Muscle layer of colon (tissue), 2 donors: Measurements from ENCODE around the gene GABRA4.

ENCODE experiments used
- H3K27ac ChIP-seq: one replicate; pipeline ENCODE4 v1.7.0; 2013; ENCODE audit warnings: low read depth, mild to moderate bottlenecking, low read length, moderate library complexity
- H3K27me3 ChIP-seq, 2 donors: one replicate each; pipeline ENCODE4 v1.7.0; 2013; ENCODE audit warnings: low read length in 2 of 2, mild to moderate bottlenecking in 2 of 2; ENCODE audit not compliant: insufficient read depth in 2 of 2, control insufficient read depth in 1 of 2
- H3K36me3 ChIP-seq: one replicate; pipeline ENCODE4 v1.7.0; 2013; ENCODE audit warnings: mild to moderate bottlenecking, low read length; ENCODE audit not compliant: insufficient read depth
- H3K4me1 ChIP-seq: one replicate; pipeline ENCODE4 v1.7.0; 2013; ENCODE audit warnings: mild to moderate bottlenecking, low read length; ENCODE audit not compliant: insufficient read depth
- H3K4me3 ChIP-seq, 2 donors: one replicate each; pipeline ENCODE4 v1.7.0; 2013; ENCODE audit warnings: low read length in 2 of 2, low read depth in 1 of 2, mild to moderate bottlenecking in 1 of 2, moderate library complexity in 1 of 2
- H3K9ac ChIP-seq: one replicate; pipeline ENCODE4 v1.7.0; 2013; ENCODE audit warnings: low read length
- H3K9me3 ChIP-seq: one replicate; pipeline ENCODE4 v1.7.0; 2013; ENCODE audit warnings: mild to moderate bottlenecking, low read length
- donor health status: abdominal sarcoma.
- donor health status: Adenocarcinoma of cecum.

Gene GABRA4

GRCh38 chr4:46950826-46951225 is 42.6 kb downstream of the GABRA4 start:
- H3K4me1 ChIP-seq = no peaks in the 10 kb centered on the region
- H3K27me3 ChIP-seq = no peaks in the 10 kb centered on the region
- H3K36me3 ChIP-seq = no peaks in the 10 kb centered on the region

DNA sequence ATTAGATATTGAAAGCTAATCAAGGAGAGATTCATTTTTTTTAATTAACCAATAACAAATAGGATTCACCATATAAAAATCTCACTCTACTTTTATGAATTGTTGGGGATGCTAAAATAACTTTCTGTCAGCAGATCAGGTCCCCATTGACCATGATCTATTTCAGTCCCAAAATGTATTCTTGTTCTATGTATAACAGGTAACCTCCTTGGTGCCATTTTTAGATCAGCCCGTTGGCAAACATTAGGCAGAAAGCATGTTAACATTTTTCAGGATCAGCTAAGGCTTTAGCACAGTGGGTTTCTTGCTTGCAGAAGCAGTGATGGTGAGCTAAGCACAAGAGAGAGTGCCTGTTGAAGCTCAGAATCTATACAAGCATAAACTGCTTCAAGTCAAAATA is 43.6 kb downstream of the GABRA4 start:
- Histone ChIP-seq H3K4me1 (no peaks in the 10 kb centered on the region), H3K27me3 (no peaks in the 10 kb centered on the region), H3K4me3 (no peak overlapping the region), H3K36me3 (no peaks in the 10 kb centered on the region), H3K9me3 (no peaks in the 10 kb centered on the region), H3K9ac (no peak overlapping the region), H3K27ac (no peak overlapping the region)

More at GRCh38 chr4:46950826-46951225, 42.6 kb downstream of the GABRA4 start:
- no peak overlapping the region for H3K4me3 ChIP-seq
- H3K27ac ChIP-seq = no peak overlapping the region
- no peak overlapping the region for H3K9ac ChIP-seq
- no peaks in the 10 kb centered on the region for H3K9me3 ChIP-seq

DNA sequence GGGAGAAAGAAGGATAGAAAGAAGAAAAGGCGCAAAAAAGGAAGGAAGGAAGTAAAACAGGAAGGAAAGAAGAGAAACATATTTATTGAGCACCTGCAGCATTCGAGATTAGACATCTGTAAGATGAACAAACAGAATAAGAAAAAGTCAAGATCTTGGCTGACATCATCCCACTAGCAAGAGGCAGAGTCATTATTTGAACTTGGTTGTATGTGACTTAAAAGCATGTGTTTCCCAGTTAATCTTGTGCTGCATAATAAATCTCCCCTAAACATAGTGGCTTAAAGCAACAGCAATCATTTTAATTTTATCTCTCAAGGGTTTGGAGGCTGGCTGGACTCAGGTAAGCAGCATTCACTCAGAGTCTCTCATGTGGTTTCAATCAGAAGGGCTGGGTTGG is 45.8 kb downstream of the GABRA4 start:
- Histone ChIP-seq H3K4me3 (no peak overlapping the region), H3K4me1 (no peaks in the 10 kb centered on the region), H3K9ac (no peak overlapping the region), H3K27me3 (no peaks in the 10 kb centered on the region), H3K9me3 (no peaks in the 10 kb centered on the region), H3K36me3 (no peaks in the 10 kb centered on the region), H3K27ac (no peak overlapping the region)

DNA sequence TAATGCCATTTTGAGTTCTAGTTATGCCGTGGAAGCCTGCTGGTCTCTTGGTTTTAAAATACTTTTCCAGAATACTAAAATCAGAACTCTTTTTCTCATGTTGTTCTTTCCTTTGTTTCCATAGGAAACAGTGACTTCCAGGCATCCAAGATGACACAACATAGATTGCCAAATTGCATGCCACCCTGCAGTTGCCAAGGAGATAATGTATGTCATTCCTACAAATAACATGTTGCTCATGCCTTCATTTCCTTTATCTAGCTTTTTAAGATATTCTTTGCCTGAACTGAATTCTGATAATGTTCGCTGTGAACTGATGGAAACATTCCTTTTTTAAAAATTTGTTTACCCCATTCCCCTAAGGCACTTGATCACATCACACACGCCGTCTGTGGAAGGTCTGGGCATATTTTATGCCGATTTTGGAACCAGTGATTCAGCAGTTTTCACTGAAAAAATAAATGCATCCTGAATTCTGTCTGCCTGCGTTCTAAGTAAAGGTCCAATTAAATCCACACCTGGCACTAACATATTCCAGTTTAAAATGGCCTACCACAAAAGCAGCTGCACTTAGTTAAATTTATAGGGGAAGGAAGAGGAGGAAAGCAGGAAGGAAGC is 46.4 kb downstream of the GABRA4 start:
- H3K4me3 ChIP-seq = no peak overlapping the region
- no peaks in the 10 kb centered on the region for H3K36me3 ChIP-seq
- H3K4me1 ChIP-seq = no peaks in the 10 kb centered on the region
- H3K9ac ChIP-seq = no peak overlapping the region
- H3K9me3 ChIP-seq = no peaks in the 10 kb centered on the region
- H3K27me3 ChIP-seq = no peaks in the 10 kb centered on the region
- H3K27ac ChIP-seq = no peak overlapping the region

DNA sequence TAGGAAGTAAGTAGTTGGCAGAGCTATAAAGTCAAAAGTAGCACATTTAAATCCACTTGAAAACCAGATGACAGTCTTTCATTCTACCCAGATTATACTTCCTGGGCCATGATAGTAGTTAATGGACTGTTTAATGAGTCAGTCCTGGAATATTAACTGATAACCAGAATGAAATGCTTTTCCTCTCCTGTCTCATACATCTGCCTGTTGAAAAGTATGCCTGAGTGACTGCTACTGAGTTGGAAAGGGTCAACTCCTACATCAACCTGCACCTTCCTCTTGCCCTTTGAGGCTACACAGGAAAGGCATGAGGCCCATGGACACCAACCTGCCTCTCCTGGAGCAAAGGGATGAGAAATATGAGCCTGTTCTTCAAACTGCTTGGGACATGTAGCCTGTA is 48.3 kb downstream of the GABRA4 start:
- no peaks in the 10 kb centered on the region for H3K27me3 ChIP-seq
- H3K9ac ChIP-seq = no peak overlapping the region
- H3K9me3 ChIP-seq = no peaks in the 10 kb centered on the region
- no peak overlapping the region for H3K27ac ChIP-seq
- no peaks in the 10 kb centered on the region for H3K4me1 ChIP-seq
- H3K36me3 ChIP-seq = no peaks in the 10 kb centered on the region
- H3K4me3 ChIP-seq = no peak overlapping the region

GRCh38 chr4:46944345-46944744 is 49.0 kb downstream of the GABRA4 start:
- Histone ChIP-seq H3K4me1 (no peaks in the 10 kb centered on the region), H3K36me3 (no peaks in the 10 kb centered on the region), H3K9ac (no peak overlapping the region), H3K9me3 (no peaks in the 10 kb centered on the region), H3K4me3 (no peak overlapping the region), H3K27ac (no peak overlapping the region), H3K27me3 (no peaks in the 10 kb centered on the region)

GRCh38 chr4:46937493-46937892 is 55.9 kb downstream of the GABRA4 start:
- no peak overlapping the region for H3K9ac ChIP-seq
- no peaks in the 10 kb centered on the region for H3K27me3 ChIP-seq

GRCh38 chr4:46934726-46935125 is 58.7 kb downstream of the GABRA4 start:
- H3K27me3 ChIP-seq = no peaks in the 10 kb centered on the region
- no peak overlapping the region for H3K9ac ChIP-seq
- H3K4me3 ChIP-seq = no peak overlapping the region
- no peaks in the 10 kb centered on the region for H3K9me3 ChIP-seq
- no peaks in the 10 kb centered on the region for H3K4me1 ChIP-seq
- H3K27ac ChIP-seq = no peak overlapping the region
- no peaks in the 10 kb centered on the region for H3K36me3 ChIP-seq

More at GRCh38 chr4:46937493-46937892, 55.9 kb downstream of the GABRA4 start:
- H3K36me3 ChIP-seq = no peaks in the 10 kb centered on the region
- H3K4me1 ChIP-seq = no peaks in the 10 kb centered on the region
- H3K9me3 ChIP-seq = no peaks in the 10 kb centered on the region
- no peak overlapping the region for H3K4me3 ChIP-seq
- no peak overlapping the region for H3K27ac ChIP-seq

DNA sequence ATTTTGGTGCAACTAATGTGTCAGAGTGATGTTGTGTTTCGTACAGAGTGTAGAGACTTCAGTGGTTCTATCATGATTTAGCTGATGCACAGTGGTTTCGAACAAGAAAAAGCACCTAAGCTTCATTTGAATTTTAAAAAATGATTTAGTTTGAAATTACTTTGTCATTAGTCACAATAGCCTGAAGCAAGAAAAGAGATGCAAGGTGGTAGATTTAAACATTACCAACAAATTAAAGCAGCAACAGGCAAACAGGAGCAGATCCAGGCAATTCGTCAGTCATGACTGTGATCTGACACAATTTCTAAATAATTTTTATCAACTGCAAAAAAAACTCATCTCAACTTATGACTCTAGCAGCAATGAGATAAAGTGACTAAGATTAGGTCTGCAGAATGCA is 59.7 kb downstream of the GABRA4 start:
- Histone ChIP-seq H3K9ac (no peak overlapping the region), H3K4me1 (no peaks in the 10 kb centered on the region), H3K9me3 (no peaks in the 10 kb centered on the region), H3K27ac (no peak overlapping the region), H3K27me3 (no peaks in the 10 kb centered on the region), H3K4me3 (no peak overlapping the region), H3K36me3 (no peaks in the 10 kb centered on the region)

- no peak overlapping the region for H3K27ac ChIP-seq
- no peak overlapping the region for H3K4me3 ChIP-seq
- H3K9ac ChIP-seq = no peak overlapping the region
- H3K27me3 ChIP-seq = no peaks in the 10 kb centered on the region
- no peaks in the 10 kb centered on the region for H3K4me1 ChIP-seq
- H3K9me3 ChIP-seq = no peaks in the 10 kb centered on the region
- no peaks in the 10 kb centered on the region for H3K36me3 ChIP-seq
Measured at GRCh38 chr4:46931981-46932380, 61.4 kb downstream of the GABRA4 start.

DNA sequence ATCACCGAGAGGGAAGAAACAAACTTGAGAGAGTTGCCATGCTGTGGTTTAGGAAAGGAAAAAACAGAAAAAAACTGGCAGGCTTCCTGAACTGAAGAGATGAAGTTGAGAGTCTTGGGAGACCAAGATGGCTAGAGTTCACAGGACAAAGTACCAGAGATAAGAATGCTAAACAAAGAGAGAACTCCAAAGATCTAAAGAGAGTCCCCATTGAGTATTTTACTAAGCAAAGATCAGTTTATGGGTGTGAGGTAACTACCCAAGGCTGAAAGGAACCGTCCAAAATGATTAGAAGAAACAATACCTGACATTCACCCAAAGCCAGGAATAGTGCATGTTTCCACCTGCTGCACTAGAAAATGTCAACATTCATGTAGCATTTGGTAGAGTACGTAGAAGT is 62.5 kb downstream of the GABRA4 start:
- H3K27ac ChIP-seq = no peak overlapping the region
- no peaks in the 10 kb centered on the region for H3K27me3 ChIP-seq
- no peak overlapping the region for H3K4me3 ChIP-seq

GRCh38 chr4:46927201-46927600 is 66.2 kb downstream of the GABRA4 start:
- H3K27ac ChIP-seq = no peak overlapping the region
- H3K27me3 ChIP-seq = no peaks in the 10 kb centered on the region
- no peaks in the 10 kb centered on the region for H3K4me1 ChIP-seq
- no peaks in the 10 kb centered on the region for H3K36me3 ChIP-seq
- H3K4me3 ChIP-seq = no peak overlapping the region
- no peaks in the 10 kb centered on the region for H3K9me3 ChIP-seq
- no peak overlapping the region for H3K9ac ChIP-seq

More for the DNA sequence above, 62.5 kb downstream of the GABRA4 start:
- H3K9ac ChIP-seq = no peak overlapping the region
- no peaks in the 10 kb centered on the region for H3K9me3 ChIP-seq
- no peaks in the 10 kb centered on the region for H3K36me3 ChIP-seq
- no peaks in the 10 kb centered on the region for H3K4me1 ChIP-seq
